Effector memory CD4-positive, alpha-beta T cell (primary cell): ENCODE measurements around the gene VWC2L.

ENCODE experiments used
- DNase-seq, 3 donors: peaks; one replicate each; pipeline ENCODE4 v3.0.0-alpha.2; 2020
- H3K27ac ChIP-seq: 2 replicates; pipeline ENCODE4 v1.7.0; 2013; ENCODE audit warnings: mild to moderate bottlenecking, low read length, moderate library complexity; ENCODE audit not compliant: insufficient read depth, poor library complexity, severe bottlenecking
- H3K27me3 ChIP-seq: replicated peaks from 2 replicates; pipeline ENCODE4 v1.7.0; 2013; ENCODE audit warnings: mild to moderate bottlenecking, low read length; ENCODE audit not compliant: insufficient read depth, control insufficient read depth, poor library complexity, severe bottlenecking
- H3K36me3 ChIP-seq: 2 replicates; pipeline ENCODE4 v1.7.0; 2013; ENCODE audit warnings: mild to moderate bottlenecking, low read length, moderate library complexity; ENCODE audit not compliant: control insufficient read depth, insufficient read depth
- H3K4me1 ChIP-seq: 2 replicates; pipeline ENCODE4 v1.7.0; 2013; ENCODE audit warnings: low read length, mild to moderate bottlenecking; ENCODE audit not compliant: control insufficient read depth, insufficient read depth, poor library complexity, severe bottlenecking
- H3K4me3 ChIP-seq: 2 replicates; pipeline ENCODE4 v1.7.0; 2013; ENCODE audit warnings: low read length, low read depth, mild to moderate bottlenecking; ENCODE audit not compliant: insufficient read depth, poor library complexity, severe bottlenecking
- H3K9me3 ChIP-seq: 2 replicates; pipeline ENCODE4 v1.7.0; 2013; ENCODE audit warnings: mild to moderate bottlenecking, low read length, moderate library complexity; ENCODE audit not compliant: control insufficient read depth

The VWC2L gene

GRCh38 chr2:214575030-214575429 lies 164.2 kb downstream of the VWC2L start:
- Histone ChIP-seq H3K9me3 (no peaks in the 10 kb centered on the region), H3K27me3 (no peaks in the 10 kb centered on the region), H3K36me3 (no peaks in the 10 kb centered on the region), H3K4me1 (no peaks in the 10 kb centered on the region), H3K4me3 (no peak overlapping the region), H3K27ac (no peak overlapping the region)
- no peak for DNase-seq

GRCh38 chr2:214575465-214575864 lies 164.6 kb downstream of the VWC2L start:
- H3K27me3 ChIP-seq: no peaks in the 10 kb centered on the region
- no peak overlapping the region for H3K4me3 ChIP-seq
- no peaks in the 10 kb centered on the region for H3K36me3 ChIP-seq
- H3K9me3 ChIP-seq: no peaks in the 10 kb centered on the region
- DNase-seq: no peak
- H3K4me1 ChIP-seq: no peaks in the 10 kb centered on the region
- no peak overlapping the region for H3K27ac ChIP-seq

DNA sequence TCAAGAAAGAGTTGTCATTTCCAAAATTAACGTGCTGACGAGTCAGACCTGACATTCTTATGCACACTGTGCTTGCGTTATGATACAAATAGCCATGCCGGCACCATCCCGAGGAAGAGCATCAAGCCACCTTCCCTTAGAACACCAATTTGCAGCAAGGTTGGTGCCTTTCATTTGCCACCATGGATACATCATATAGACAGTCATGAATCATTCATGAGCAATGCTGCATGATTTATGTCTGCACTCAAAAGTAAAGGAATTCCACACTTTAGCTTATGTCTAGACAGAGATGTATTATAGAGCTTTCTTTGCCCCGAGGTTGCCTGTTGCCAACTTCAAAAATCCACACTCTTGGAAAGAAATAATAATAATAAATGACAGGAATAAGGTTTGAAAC lies 166.9 kb downstream of the VWC2L start:
- Histone ChIP-seq H3K4me1 (no peaks in the 10 kb centered on the region), H3K36me3 (no peaks in the 10 kb centered on the region), H3K27me3 (no peaks in the 10 kb centered on the region), H3K4me3 (no peak overlapping the region), H3K27ac (no peak overlapping the region), H3K9me3 (no peaks in the 10 kb centered on the region)
- no peak for DNase-seq

DNA sequence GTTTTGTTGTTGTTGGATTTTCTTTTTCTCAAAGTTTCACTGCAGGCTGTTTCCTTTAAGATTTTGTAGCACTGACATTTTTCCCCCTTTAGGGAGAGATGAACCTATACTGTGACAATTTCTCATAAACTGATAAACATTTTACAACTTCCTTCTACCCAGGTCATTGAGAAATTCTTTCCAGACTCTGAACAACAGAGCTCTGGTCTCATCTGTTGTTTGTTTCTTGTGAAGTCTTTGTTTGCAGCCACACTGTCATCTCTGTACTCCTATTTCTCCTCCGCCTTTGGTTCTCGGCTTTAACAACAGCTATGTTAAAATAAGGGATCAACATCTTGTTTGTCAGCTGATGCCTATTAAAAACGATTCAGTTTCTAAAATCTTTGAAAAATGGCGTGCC lies 167.6 kb downstream of the VWC2L start:
- Histone ChIP-seq H3K36me3 (no peaks in the 10 kb centered on the region), H3K9me3 (no peaks in the 10 kb centered on the region), H3K27ac (no peak overlapping the region), H3K4me3 (no peak overlapping the region), H3K4me1 (no peaks in the 10 kb centered on the region), H3K27me3 (no peaks in the 10 kb centered on the region)
- DNase-seq: no peak

GRCh38 chr2:214579035-214579434 lies 168.2 kb downstream of the VWC2L start:
- DNase-seq: no peak
- Histone ChIP-seq H3K27ac (no peak overlapping the region), H3K4me1 (no peaks in the 10 kb centered on the region), H3K36me3 (no peaks in the 10 kb centered on the region), H3K9me3 (no peaks in the 10 kb centered on the region), H3K27me3 (no peaks in the 10 kb centered on the region), H3K4me3 (no peak overlapping the region)

DNA sequence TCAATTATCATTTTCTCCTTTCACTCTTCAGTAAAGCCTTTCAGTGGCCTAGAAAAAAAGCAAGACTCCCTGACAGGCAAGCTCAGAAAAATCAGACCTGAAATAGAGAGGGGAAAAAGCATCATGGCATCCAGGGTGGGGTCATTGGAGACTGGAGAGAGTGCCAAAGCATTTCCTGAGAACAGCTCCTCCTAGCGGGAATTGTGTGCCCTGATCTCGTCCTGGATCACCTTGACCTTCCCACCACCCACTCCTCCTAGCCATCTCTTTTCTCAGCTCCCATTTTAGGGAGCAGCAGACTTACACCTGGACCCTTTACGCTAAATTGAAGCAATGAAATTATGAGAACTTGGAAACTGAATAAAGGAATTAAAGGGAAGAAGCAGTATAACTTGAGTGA lies 176.6 kb downstream of the VWC2L start:
- H3K4me3 ChIP-seq: no peak overlapping the region
- H3K9me3 ChIP-seq: no peaks in the 10 kb centered on the region
- no peak overlapping the region for H3K27ac ChIP-seq
- H3K27me3 ChIP-seq: no peaks in the 10 kb centered on the region
- H3K36me3 ChIP-seq: no peaks in the 10 kb centered on the region
- DNase-seq: no peak
- H3K4me1 ChIP-seq: no peaks in the 10 kb centered on the region

- H3K9me3 ChIP-seq: no peaks in the 10 kb centered on the region
- no peak for DNase-seq
- H3K4me1 ChIP-seq: no peaks in the 10 kb centered on the region
- H3K27ac ChIP-seq: no peak overlapping the region
- H3K4me3 ChIP-seq: no peak overlapping the region
- no peaks in the 10 kb centered on the region for H3K36me3 ChIP-seq
- no peaks in the 10 kb centered on the region for H3K27me3 ChIP-seq
These were observed 180.5 kb downstream of the VWC2L start for GRCh38 chr2:214591366-214591765.

DNA sequence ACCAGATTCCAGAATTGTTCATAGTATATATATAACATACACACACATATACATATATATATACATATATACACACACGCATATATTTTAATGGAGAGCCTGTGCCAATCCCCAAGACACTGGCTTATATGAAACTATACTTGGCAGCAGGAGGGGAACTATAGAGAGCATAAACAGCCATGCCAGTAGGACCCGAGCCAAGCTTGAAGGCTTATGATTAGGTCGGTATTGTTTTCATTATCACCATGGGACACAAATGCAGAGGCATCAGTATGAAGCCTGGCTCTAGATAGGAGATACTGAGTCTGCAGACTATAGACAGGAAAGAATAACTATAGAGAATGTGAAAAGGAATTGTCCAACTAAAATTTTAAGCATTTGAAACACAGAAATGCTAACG lies 181.2 kb downstream of the VWC2L start:
- Histone ChIP-seq H3K27ac (no peak overlapping the region), H3K27me3 (no peaks in the 10 kb centered on the region), H3K36me3 (no peaks in the 10 kb centered on the region), H3K4me3 (no peak overlapping the region), H3K4me1 (no peaks in the 10 kb centered on the region), H3K9me3 (no peaks in the 10 kb centered on the region)
- no peak for DNase-seq

DNA sequence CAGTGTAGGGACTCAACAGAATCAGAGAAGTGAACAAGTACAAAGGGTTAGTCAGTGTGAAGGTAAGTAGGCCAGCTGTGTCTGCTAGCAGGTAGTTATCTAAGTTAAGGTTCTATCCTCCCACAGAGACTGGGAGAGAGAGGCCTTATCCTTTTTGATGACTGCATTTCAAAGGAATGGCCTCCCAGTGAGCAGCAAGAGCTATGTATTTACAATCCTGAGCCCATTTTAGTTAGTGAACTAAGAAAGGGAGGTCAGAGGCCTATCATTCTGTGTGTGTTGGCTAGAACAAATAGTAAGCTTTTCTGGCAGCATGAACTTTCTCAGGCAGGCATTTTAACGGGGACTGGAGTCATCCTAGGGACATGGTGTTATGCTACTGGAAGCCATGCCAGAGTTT lies 182.9 kb downstream of the VWC2L start:
- Histone ChIP-seq H3K4me3 (no peak overlapping the region), H3K9me3 (no peaks in the 10 kb centered on the region), H3K36me3 (no peaks in the 10 kb centered on the region), H3K4me1 (no peaks in the 10 kb centered on the region), H3K27ac (no peak overlapping the region), H3K27me3 (no peaks in the 10 kb centered on the region)
- DNase-seq: no peak

- H3K27ac ChIP-seq: no peak overlapping the region
- no peaks in the 10 kb centered on the region for H3K27me3 ChIP-seq
- H3K4me1 ChIP-seq: no peaks in the 10 kb centered on the region
- H3K9me3 ChIP-seq: no peaks in the 10 kb centered on the region
- no peak overlapping the region for H3K4me3 ChIP-seq
- DNase-seq: no peak
- no peaks in the 10 kb centered on the region for H3K36me3 ChIP-seq
These were observed 191.2 kb downstream of the VWC2L start for GRCh38 chr2:214601852-214602633.
